GM12892 (cell line): ENCODE data around the gene CIB4.

Source experiments
- POLR2A ChIP-seq: IDR thresholded peaks from 2 replicates; pipeline ENCODE4 v1.6.1; 2011; ENCODE audit warnings: low read depth, low read length, control low read depth
- TAF1 ChIP-seq: IDR thresholded peaks from 2 replicates; pipeline ENCODE4 v1.6.1; 2011; ENCODE audit warnings: low read depth, mild to moderate bottlenecking, control low read depth, low read length, borderline replicate concordance

GRCh38 chr2:26585100-26585499 is 56.1 kb downstream of the CIB4 start:
- TF ChIP-seq POLR2A (no peak), TAF1 (no peak)
